Thyroid gland (tissue), 4 donors: ENCODE measurements around the gene ZNF692. TPM values are rescaled to one million over a fixed set of nuclear protein-coding genes. Genes with fewer than 3 reads are reported as not detected.

Source experiments
- DNase-seq, 2 donors: peaks; one replicate each; pipeline ENCODE4 v3.0.0-alpha.2; 2019
- H3K27ac ChIP-seq, 3 donors: fragments of 200-600 bp; sonication (generic); 1 replicate in 2 of 3; 2 replicates in 1 of 3; pipeline ENCODE4 v1.5.1; 2016 to 2019; ENCODE audit warnings: mild to moderate bottlenecking in 1 of 3, moderate library complexity in 1 of 3
- H3K27me3 ChIP-seq: fragments of 200-600 bp; sonication (generic); one replicate; pipeline ENCODE4 v1.5.1; 2019
- H3K36me3 ChIP-seq, 2 donors: fragments of 200-600 bp; sonication (generic); one replicate each; pipeline ENCODE4 v1.5.1; 2016 to 2019
- H3K4me1 ChIP-seq, 2 donors: fragments of 200-600 bp; sonication (generic); one replicate each; pipeline ENCODE4 v1.5.1; 2017 to 2019
- H3K4me3 ChIP-seq, 3 donors: fragments of 200-600 bp; sonication (generic); replicated peaks in 1 of 3; 1 replicate in 2 of 3; 2 replicates in 1 of 3; pipeline ENCODE4 v1.5.1; 2016; ENCODE audit warnings: mild to moderate bottlenecking in 1 of 3
- H3K9me3 ChIP-seq: fragments of 200-600 bp; sonication (generic); one replicate; pipeline ENCODE4 v1.5.1; 2017
- CTCF ChIP-seq, 6 experiments: fragments of 200-600 bp in 3 of 6; fragments of 450-650 bp in 3 of 6; sonication (generic) in 3 of 6; IDR thresholded peaks; one replicate each; pipeline ENCODE4 v1.5.1; 2016 to 2019; ENCODE audit warnings: antibody characterized with exemption in 6 of 6, mild to moderate bottlenecking in 2 of 6, inconsistent platforms in 1 of 6, moderate library complexity in 1 of 6
- POLR2A ChIP-seq, 2 donors: fragments of 450-650 bp; IDR thresholded peaks; one replicate each; pipeline ENCODE4 v1.6.1; 2017; ENCODE audit warnings: antibody characterized with exemption in 2 of 2, mild to moderate bottlenecking in 2 of 2, moderate library complexity in 1 of 2
- WGBS, 2 donors: methylation state at CpG; one replicate each; pipeline ENCODE4 v1.1.5; 2017; 5-methylcytosine and 5-hydroxymethylcytosine counted together
- intact Hi-C: fragments of 100-400 bp; cut with DNase I; formaldehyde crosslinking; loops from one replicate; pipeline ENCODE4 v1.15.1; 2023
- total RNA-seq, 4 donors: library from RNA; depleted of rRNA; stranded (reverse); fragments of >200 nt; gene quantifications; one replicate each; pipeline ENCODE4 v1.2.3, GENCODE V29; 2016

Gene ZNF692
- total RNA-seq, 4 donors from 2014 or later: 17.2 to 59.7 (median 34.1) TPM

- Histone ChIP-seq H3K4me1 (peaks cover 0 to 14% of the 10 kb centered on the region in 2 donors), H3K4me3 (no peak overlapping the region), H3K9me3 (no peaks in the 10 kb centered on the region), H3K27me3 (no peaks in the 10 kb centered on the region), H3K27ac (no peak overlapping the region), H3K36me3 (no peaks in the 10 kb centered on the region)
- WGBS, 2 donors: 92 to 94% methylated on average over 3 of the region's 3 CpGs
- no peak for DNase-seq
- intact Hi-C loops: no loop called here
- TF ChIP-seq CTCF (IDR thresholded peaks at IDR 0.05) (no peak), POLR2A (IDR thresholded peaks at IDR 0.05) (no peak)
These were observed 45.7 kb upstream of the ZNF692 start for GRCh38 chr1:248904437-248905216.

DNA sequence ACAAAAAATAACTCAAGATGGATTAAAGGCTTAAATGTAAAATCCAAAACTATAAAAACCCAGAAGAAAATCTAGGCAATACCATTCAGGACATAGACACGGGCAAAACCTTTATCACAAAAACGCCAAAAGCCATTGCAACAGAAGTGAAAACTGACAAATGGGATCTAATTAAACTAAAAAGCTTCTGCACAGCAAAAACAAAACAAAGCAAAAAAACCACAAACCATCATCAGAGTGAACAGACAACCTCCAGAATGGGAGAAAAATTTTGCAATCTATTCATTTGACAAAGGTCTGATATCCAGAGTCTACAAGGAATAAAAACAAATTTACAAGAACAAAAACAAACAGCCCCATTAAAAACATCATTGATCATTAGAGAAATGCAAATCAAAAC, 42.7 kb upstream of the ZNF692 start:
- Histone ChIP-seq H3K36me3 (no peaks in the 10 kb centered on the region), H3K9me3 (no peaks in the 10 kb centered on the region), H3K4me1 (peaks cover 0 to 6% of the 10 kb centered on the region in 2 donors), H3K27me3 (no peaks in the 10 kb centered on the region), H3K27ac (no peak overlapping the region), H3K4me3 (no peak overlapping the region)
- no peak for DNase-seq
- TF ChIP-seq CTCF (IDR thresholded peaks at IDR 0.05) (no peak), POLR2A (IDR thresholded peaks at IDR 0.05) (no peak)
- 83 to 89% methylated on average over 2 of the region's 2 CpGs for WGBS, 2 donors
- intact Hi-C loops: no loop called here

- Histone ChIP-seq H3K4me1 (peaks cover 0 to 4% of the 10 kb centered on the region in 2 donors), H3K9me3 (no peaks in the 10 kb centered on the region), H3K27me3 (no peaks in the 10 kb centered on the region), H3K4me3 (no peak overlapping the region), H3K36me3 (no peaks in the 10 kb centered on the region), H3K27ac (no peak overlapping the region)
- TF ChIP-seq POLR2A (IDR thresholded peaks at IDR 0.05) (no peak), CTCF (IDR thresholded peaks at IDR 0.05) (no peak)
- WGBS, 2 donors: 78 to 89% methylated on average over 1 of the region's 1 CpG
- intact Hi-C loops: no loop called here
- no peak for DNase-seq
These were observed 41.8 kb upstream of the ZNF692 start for GRCh38 chr1:248900637-248901036.

- H3K27ac ChIP-seq: no peak overlapping the region
- TF ChIP-seq CTCF (IDR thresholded peaks at IDR 0.05) (no peak), POLR2A (IDR thresholded peaks at IDR 0.05) (no peak)
- 72 to 83% methylated on average over 7 to 9 of the region's 9 CpGs for WGBS, 2 donors
- no peaks in the 10 kb centered on the region for H3K36me3 ChIP-seq
- DNase-seq: no peak
- intact Hi-C loops: no loop called here
- H3K9me3 ChIP-seq: no peaks in the 10 kb centered on the region
- no peaks in the 10 kb centered on the region for H3K27me3 ChIP-seq
- no peak overlapping the region for H3K4me3 ChIP-seq
- H3K4me1 ChIP-seq: no peaks in the 10 kb centered on the region
These were observed 38.8 kb upstream of the ZNF692 start for GRCh38 chr1:248897412-248898337.

GRCh38 chr1:248894837-248895236, 36.0 kb upstream of the ZNF692 start:
- intact Hi-C loops: no loop called here
- TF ChIP-seq CTCF (IDR thresholded peaks at IDR 0.05) (no peak), POLR2A (IDR thresholded peaks at IDR 0.05) (no peak)
- no peak overlapping the region for H3K27ac ChIP-seq
- no peak overlapping the region for H3K4me3 ChIP-seq
- H3K4me1 ChIP-seq: no peaks in the 10 kb centered on the region
- no peaks in the 10 kb centered on the region for H3K27me3 ChIP-seq
- H3K9me3 ChIP-seq: no peaks in the 10 kb centered on the region
- no peak for DNase-seq
- no peaks in the 10 kb centered on the region for H3K36me3 ChIP-seq
